ENCODE data around the gene LEP. TPM values are rescaled to one million over a fixed set of nuclear protein-coding genes. Genes with fewer than 3 reads are reported as not detected.

Gene LEP
- total and polyA plus RNA-seq, 9 of the 15 experiments (the other 6 are each of a cell fraction or from before 2014, with no cell fraction given) = not detected

- TF ChIP-seq MLLT1 (IDR thresholded peaks at IDR 0.05) = no peak
- TF ChIP-seq TCF7 (IDR thresholded peaks at IDR 0.05; ENCODE audit: borderline replicate concordance) = no peak
- no peak for TF ChIP-seq KAT8 (IDR thresholded peaks at IDR 0.05; ENCODE audit: low read depth)
- TF ChIP-seq JUN (IDR thresholded peaks at IDR 0.05; ENCODE audit: borderline replicate concordance, low read depth, low read length) = peak; percentile 57
- TF ChIP-seq JUN (CRISPR knock-in tag; IDR thresholded peaks at IDR 0.05; ENCODE audit: borderline replicate concordance) = no peak
- TF ChIP-seq, protein P1, sequence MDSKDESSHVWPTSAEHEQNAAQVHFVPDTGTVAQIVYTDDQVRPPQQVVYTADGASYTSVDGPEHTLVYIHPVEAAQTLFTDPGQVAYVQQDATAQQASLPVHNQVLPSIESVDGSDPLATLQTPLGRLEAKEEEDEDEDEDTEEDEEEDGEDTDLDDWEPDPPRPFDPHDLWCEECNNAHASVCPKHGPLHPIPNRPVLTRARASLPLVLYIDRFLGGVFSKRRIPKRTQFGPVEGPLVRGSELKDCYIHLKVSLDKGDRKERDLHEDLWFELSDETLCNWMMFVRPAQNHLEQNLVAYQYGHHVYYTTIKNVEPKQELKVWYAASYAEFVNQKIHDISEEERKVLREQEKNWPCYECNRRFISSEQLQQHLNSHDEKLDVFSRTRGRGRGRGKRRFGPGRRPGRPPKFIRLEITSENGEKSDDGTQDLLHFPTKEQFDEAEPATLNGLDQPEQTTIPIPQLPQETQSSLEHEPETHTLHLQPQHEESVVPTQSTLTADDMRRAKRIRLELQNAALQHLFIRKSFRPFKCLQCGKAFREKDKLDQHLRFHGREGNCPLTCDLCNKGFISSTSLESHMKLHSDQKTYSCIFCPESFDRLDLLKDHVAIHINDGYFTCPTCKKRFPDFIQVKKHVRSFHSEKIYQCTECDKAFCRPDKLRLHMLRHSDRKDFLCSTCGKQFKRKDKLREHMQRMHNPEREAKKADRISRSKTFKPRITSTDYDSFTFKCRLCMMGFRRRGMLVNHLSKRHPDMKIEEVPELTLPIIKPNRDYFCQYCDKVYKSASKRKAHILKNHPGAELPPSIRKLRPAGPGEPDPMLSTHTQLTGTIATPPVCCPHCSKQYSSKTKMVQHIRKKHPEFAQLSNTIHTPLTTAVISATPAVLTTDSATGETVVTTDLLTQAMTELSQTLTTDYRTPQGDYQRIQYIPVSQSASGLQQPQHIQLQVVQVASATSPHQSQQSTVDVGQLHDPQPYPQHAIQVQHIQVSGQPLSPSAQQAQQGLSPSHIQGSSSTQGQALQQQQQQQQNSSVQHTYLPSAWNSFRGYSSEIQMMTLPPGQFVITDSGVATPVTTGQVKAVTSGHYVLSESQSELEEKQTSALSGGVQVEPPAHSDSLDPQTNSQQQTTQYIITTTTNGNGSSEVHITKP (IDR thresholded peaks at IDR 0.05; ENCODE audit: partially characterized antibody) = peak; percentile 61
- 0 out of 2 replicates have a peak, but pooled peaks have one; percentile 64 for TF ChIP-seq ZBED1 (IDR thresholded peaks at IDR 0.05)
- no peak for TF ChIP-seq TAF1 (IDR thresholded peaks at IDR 0.05; ENCODE audit: control insufficient read depth, extremely low read depth, insufficient read depth, low read length, severe bottlenecking)
- TF ChIP-seq HMGN3 (IDR thresholded peaks at IDR 0.05; ENCODE audit: borderline replicate concordance, extremely low read depth, insufficient read length, low read depth, low read length) = no peak
- TF ChIP-seq THAP12 (CRISPR knock-in tag; IDR thresholded peaks at IDR 0.05) = no peak
- no peak for TF ChIP-seq NR2C1 (IDR thresholded peaks at IDR 0.05)
- TF ChIP-seq NR2C1 (tag; IDR thresholded peaks at IDR 0.05) = peak; percentile 78
- TF ChIP-seq ELF2 (CRISPR knock-in tag; IDR thresholded peaks at IDR 0.05) = peak; percentile 29; the same call in 1 of the 2 replicates
- TF ChIP-seq RAD51 (IDR thresholded peaks at IDR 0.05; ENCODE audit: borderline replicate concordance, low read depth) = peak; percentile 89
Measured at GRCh38 chr7:128236924-128237586, 4.0 kb upstream of the LEP start (continued).
